Muscle layer of duodenum (tissue), 2 donors: ENCODE data around the gene LIMCH1.
A peak's percentile ranks its signal among the peaks of the same experiment; 100 is the strongest.

Source experiments
- H3K27ac ChIP-seq: one replicate; pipeline ENCODE4 v1.7.0; 2013; ENCODE audit warnings: mild to moderate bottlenecking, low read length
- H3K27me3 ChIP-seq: one replicate; pipeline ENCODE4 v1.7.0; 2013; ENCODE audit warnings: low read depth, mild to moderate bottlenecking, control low read depth, low read length
- H3K36me3 ChIP-seq, 2 donors: one replicate each; pipeline ENCODE4 v1.7.0; 2013; ENCODE audit warnings: low read length in 2 of 2, control low read depth in 1 of 2, mild to moderate bottlenecking in 1 of 2; ENCODE audit not compliant: insufficient read depth in 2 of 2, control insufficient read depth in 1 of 2
- H3K4me1 ChIP-seq, 2 donors: one replicate each; pipeline ENCODE4 v1.7.0; 2013; ENCODE audit warnings: low read length in 2 of 2, mild to moderate bottlenecking in 2 of 2, control low read depth in 1 of 2, moderate library complexity in 1 of 2; ENCODE audit not compliant: insufficient read depth in 2 of 2, control insufficient read depth in 1 of 2
- H3K4me3 ChIP-seq, 2 donors: one replicate each; pipeline ENCODE4 v1.7.0; 2013; ENCODE audit warnings: low read length in 2 of 2, low read depth in 1 of 2, mild to moderate bottlenecking in 1 of 2
- H3K9me3 ChIP-seq, 2 donors: one replicate each; pipeline ENCODE4 v1.7.0; 2013; ENCODE audit warnings: low read length in 2 of 2, control low read depth in 1 of 2, mild to moderate bottlenecking in 1 of 2; ENCODE audit not compliant: control insufficient read depth in 1 of 2
- donor health status: healthy.

The LIMCH1 gene

DNA sequence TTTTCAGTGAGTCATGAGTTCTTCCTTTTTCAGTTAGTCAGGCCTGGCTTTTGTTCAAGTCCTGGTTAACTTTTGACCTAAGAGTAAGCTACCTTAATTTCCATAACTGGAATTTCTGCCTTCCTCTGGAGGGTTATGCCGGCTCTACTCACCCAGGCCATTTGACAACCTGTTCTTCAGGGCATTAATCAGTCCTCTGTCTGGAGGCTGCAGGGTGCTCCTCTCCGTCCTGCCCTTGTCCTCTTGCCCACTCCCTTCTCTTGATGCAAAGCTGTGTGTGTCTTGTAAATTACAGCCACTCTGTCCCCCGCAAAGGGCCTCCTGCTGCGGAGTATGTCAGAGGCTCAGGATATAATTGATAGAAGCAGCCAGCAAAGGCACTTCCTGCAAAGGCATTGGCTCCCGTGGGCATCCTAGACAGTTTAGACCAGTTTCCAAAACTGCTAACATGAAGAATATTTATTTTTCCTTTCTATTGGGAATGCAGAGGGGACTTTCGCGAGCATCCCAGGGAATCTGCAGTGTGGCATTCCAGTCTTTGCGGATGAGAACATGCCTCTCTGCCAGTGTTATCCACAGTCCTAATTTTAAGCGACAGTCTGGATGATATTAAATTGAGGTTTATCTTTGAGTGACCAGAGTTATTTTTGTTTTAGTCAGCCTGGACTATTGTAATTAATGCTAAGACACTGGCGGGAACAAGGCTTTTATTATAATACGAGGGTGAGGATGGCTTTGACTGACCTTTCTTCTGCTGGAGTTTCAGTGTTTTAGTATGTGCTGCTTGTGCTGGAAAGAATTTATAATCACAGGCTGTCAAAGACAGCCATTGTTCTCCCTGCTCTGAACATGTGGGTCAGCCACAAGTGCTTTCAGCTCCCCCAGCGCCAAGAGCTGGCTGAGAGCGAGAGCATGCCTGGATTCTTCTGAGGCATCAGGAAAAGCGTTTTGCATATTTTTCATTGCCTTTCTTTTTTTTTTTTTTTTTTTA lies 74.2 kb downstream of the LIMCH1 start:
- Histone ChIP-seq H3K36me3 (no peaks in the 10 kb centered on the region), H3K4me1 (peaks cover 9 to 13% of the 10 kb centered on the region in 2 donors), H3K27ac (peak overlapping the region; percentile 57), H3K27me3 (no peaks in the 10 kb centered on the region), H3K4me3 (peak overlapping the region in 1 of 2 donors; percentile 46), H3K9me3 (no peaks in the 10 kb centered on the region)

DNA sequence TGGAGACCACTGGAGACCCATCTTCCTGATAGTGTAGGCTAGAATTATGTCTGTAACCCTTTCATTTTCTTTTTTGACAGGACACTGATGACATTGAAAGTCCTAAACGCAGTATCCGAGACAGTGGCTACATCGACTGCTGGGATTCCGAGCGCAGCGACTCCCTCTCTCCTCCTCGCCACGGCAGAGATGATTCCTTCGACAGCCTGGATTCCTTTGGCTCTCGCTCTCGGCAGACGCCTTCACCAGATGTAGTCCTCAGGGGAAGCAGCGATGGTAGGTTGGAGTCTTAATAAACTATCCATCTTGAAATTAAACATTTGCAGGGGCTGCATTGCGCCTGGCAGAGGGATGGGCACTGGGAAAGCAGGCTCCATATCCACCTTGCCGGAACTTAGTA lies 75.4 kb downstream of the LIMCH1 start:
- H3K27ac ChIP-seq: no peak overlapping the region
- H3K27me3 ChIP-seq: no peaks in the 10 kb centered on the region
- H3K4me1 ChIP-seq: peaks cover 9 to 13% of the 10 kb centered on the region in 2 donors
- no peaks in the 10 kb centered on the region for H3K9me3 ChIP-seq
- H3K4me3 ChIP-seq: peak overlapping the region; percentile 35 to 46
- no peaks in the 10 kb centered on the region for H3K36me3 ChIP-seq

DNA sequence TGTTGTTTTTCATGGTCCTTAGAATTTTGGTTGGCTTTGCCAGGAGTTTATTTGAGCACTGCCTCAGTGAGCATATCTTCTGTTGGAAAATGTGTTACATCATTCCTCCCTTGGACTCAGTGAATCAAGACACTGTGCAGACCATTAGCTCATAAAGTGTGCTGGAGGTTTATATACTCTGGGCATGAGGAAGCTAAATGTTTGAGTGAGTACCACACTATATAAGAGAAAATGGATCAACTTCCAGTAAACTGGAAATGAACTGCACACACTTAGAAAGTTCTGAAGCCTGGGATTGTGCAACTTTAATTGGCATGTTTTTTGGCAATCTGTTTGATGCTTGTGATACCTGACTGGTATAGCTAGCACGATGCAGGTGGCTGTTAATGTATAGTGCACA lies 75.9 kb downstream of the LIMCH1 start:
- peaks cover 9 to 13% of the 10 kb centered on the region in 2 donors for H3K4me1 ChIP-seq
- no peaks in the 10 kb centered on the region for H3K27me3 ChIP-seq
- H3K36me3 ChIP-seq: no peaks in the 10 kb centered on the region
- H3K4me3 ChIP-seq: peak overlapping the region; percentile 8 to 46
- no peak overlapping the region for H3K27ac ChIP-seq
- H3K9me3 ChIP-seq: no peaks in the 10 kb centered on the region

GRCh38 chr4:41614519-41614918 lies 76.6 kb downstream of the LIMCH1 start:
- no peaks in the 10 kb centered on the region for H3K27me3 ChIP-seq
- H3K4me3 ChIP-seq: no peak overlapping the region
- no peaks in the 10 kb centered on the region for H3K9me3 ChIP-seq
- peaks cover 0 to 6% of the 10 kb centered on the region in 2 donors for H3K36me3 ChIP-seq
- peaks cover 9 to 13% of the 10 kb centered on the region in 2 donors for H3K4me1 ChIP-seq
- no peak overlapping the region for H3K27ac ChIP-seq

- Histone ChIP-seq H3K9me3 (no peaks in the 10 kb centered on the region), H3K4me1 (no peaks in the 10 kb centered on the region), H3K27ac (no peak overlapping the region), H3K4me3 (no peak overlapping the region), H3K36me3 (peaks cover 0 to 8% of the 10 kb centered on the region in 2 donors), H3K27me3 (no peaks in the 10 kb centered on the region)
Measured at GRCh38 chr4:41619161-41619560, 81.2 kb downstream of the LIMCH1 start.

- Histone ChIP-seq H3K9me3 (no peaks in the 10 kb centered on the region), H3K27me3 (no peaks in the 10 kb centered on the region), H3K4me3 (no peak overlapping the region), H3K27ac (no peak overlapping the region), H3K36me3 (peaks cover 0 to 8% of the 10 kb centered on the region in 2 donors), H3K4me1 (no peaks in the 10 kb centered on the region)
Measured at GRCh38 chr4:41620594-41621256, 82.8 kb downstream of the LIMCH1 start.

GRCh38 chr4:41622787-41623186 lies 84.8 kb downstream of the LIMCH1 start:
- H3K4me1 ChIP-seq: no peaks in the 10 kb centered on the region
- H3K36me3 ChIP-seq: peaks cover 0 to 8% of the 10 kb centered on the region in 2 donors
- no peak overlapping the region for H3K4me3 ChIP-seq
- no peaks in the 10 kb centered on the region for H3K27me3 ChIP-seq
- H3K27ac ChIP-seq: no peak overlapping the region
- H3K9me3 ChIP-seq: no peaks in the 10 kb centered on the region

DNA sequence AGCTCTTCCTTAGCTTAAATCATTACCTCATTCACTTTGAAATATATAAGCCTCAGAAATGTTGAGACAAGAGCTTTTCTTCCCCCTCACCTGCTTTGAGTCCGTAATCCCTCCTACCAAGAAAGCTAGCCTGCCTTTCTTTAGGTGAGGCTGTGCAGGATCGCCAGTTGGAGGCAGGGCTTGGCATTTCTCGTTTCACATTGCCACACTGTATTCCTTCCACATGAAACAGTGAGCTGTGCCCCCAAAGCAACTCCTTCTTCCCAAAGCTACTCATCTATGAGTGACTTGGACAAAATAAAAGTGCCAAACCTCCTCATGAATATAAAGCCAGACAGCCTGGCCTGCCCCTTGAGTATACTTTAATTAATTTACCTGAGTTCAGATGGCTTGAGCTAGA lies 86.8 kb downstream of the LIMCH1 start:
- Histone ChIP-seq H3K9me3 (no peaks in the 10 kb centered on the region), H3K4me1 (no peaks in the 10 kb centered on the region), H3K4me3 (no peak overlapping the region), H3K27me3 (no peaks in the 10 kb centered on the region), H3K36me3 (no peaks in the 10 kb centered on the region), H3K27ac (no peak overlapping the region)

DNA sequence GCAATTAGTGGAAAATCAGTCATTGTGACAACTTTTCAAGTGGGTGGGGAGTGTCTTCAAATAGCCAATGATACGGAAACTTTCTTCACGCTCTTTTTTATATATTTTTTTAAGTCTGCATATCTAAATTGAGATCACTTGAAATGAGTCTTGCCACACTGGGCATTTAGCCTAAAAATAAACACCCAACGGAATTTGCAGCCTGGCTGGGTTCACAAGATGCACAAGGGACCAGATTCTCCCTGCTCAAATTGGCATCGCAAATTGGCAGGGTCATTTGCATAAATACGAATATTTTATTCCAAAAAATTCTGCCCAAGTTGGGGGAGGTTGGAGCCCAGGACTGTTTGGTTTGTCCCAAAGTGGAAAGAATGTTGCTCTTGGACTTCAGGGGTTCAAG lies 87.6 kb downstream of the LIMCH1 start:
- H3K27ac ChIP-seq: no peak overlapping the region
- H3K27me3 ChIP-seq: no peaks in the 10 kb centered on the region
- H3K36me3 ChIP-seq: no peaks in the 10 kb centered on the region
- H3K4me1 ChIP-seq: no peaks in the 10 kb centered on the region
- no peak overlapping the region for H3K4me3 ChIP-seq
- no peaks in the 10 kb centered on the region for H3K9me3 ChIP-seq

DNA sequence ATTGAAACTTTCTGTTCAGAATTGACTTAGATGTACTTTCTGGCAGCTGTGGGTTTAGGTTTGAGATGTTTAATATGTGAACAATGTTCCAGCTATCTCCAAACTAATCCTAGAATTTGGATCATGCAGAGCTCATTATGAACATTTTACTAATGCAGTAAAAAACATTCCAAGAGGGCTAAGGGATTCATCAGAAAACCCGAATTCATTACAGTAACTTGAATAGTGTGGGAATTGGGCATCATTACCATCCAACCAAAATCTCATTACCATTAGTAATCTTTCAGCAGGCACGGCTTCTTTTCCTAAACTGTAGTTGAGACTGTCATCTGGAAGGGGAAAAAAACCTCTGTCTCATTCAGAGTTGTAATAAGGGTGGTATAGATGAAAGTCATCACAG lies 91.0 kb downstream of the LIMCH1 start:
- no peaks in the 10 kb centered on the region for H3K4me1 ChIP-seq
- H3K27ac ChIP-seq: no peak overlapping the region
- H3K4me3 ChIP-seq: no peak overlapping the region
- H3K27me3 ChIP-seq: no peaks in the 10 kb centered on the region
- no peaks in the 10 kb centered on the region for H3K9me3 ChIP-seq
- H3K36me3 ChIP-seq: peaks cover 0 to 4% of the 10 kb centered on the region in 2 donors

DNA sequence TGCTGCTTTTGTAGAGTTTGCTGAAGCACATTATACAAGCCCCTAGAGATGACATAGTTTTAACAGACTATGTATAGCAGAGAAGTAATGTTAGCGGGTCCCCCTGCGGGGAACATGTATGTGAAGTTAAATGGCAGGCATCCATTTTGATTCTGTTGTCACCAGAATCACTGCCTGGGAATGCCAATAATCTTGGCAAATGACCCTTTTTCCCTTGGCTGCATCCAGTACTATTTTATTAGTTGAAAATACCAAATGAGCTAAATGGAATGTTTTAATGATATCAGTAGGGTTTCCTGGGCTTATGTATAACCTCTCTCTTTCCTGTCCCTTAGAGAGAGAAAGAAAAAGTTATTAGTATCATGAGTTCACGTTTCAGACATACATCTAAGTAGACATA lies 93.6 kb downstream of the LIMCH1 start:
- no peaks in the 10 kb centered on the region for H3K4me1 ChIP-seq
- no peaks in the 10 kb centered on the region for H3K27me3 ChIP-seq
- H3K36me3 ChIP-seq: peaks cover 0 to 4% of the 10 kb centered on the region in 2 donors
- no peak overlapping the region for H3K27ac ChIP-seq
- no peaks in the 10 kb centered on the region for H3K9me3 ChIP-seq
- H3K4me3 ChIP-seq: no peak overlapping the region
